Measurements from ENCODE around the gene CHTF18. TPM values are rescaled to one million over a fixed set of nuclear protein-coding genes. Genes with fewer than 3 reads are reported as not detected.
A peak's percentile ranks its signal among the peaks of the same experiment; 100 is the strongest.

CHTF18 gene
- total and polyA plus RNA-seq, 9 of the 15 experiments (the other 6 are each of a cell fraction or from before 2014, with no cell fraction given) = 2.5 to 123 (median 17.0) TPM

GRCh38 chr16:745739-746138 is 42.7 kb upstream of the CHTF18 start:
- Histone ChIP-seq H3K79me2 (ENCODE audit: control insufficient read depth, insufficient read depth, low read length) (no peaks in the 10 kb centered on the region), H3K27ac (ENCODE audit: extremely low read depth, low read depth, low read length) (no peak overlapping the region), H3K4me3 (no peak overlapping the region), H4K20me1 (replicated peaks; ENCODE audit: control insufficient read depth, insufficient read depth, low read length) (no peaks in the 10 kb centered on the region), H3K36me3 (ENCODE audit: control insufficient read depth, insufficient read depth, low read length) (no peaks in the 10 kb centered on the region), H3K4me1 (replicated peaks in 1 of 2; ENCODE audit: control insufficient read depth in 2 of 2, insufficient read depth in 2 of 2, low read length in 2 of 2) (peaks cover 0 to 48% of the 10 kb centered on the region in 2 experiments; a peak in 4 of 5 replicates), H2AFZ (ENCODE audit: low read depth, low read length) (no peak overlapping the region), H3K9me3 (replicated peaks; ENCODE audit: control insufficient read depth, insufficient read depth, low read depth, low read length) (no peaks in the 10 kb centered on the region), H3K9me1 (ENCODE audit: control insufficient read depth, insufficient read depth, low read length) (no peaks in the 10 kb centered on the region), H3K27me3 (ENCODE audit: control insufficient read depth in 2 of 2, insufficient read depth in 2 of 2, low read length in 2 of 2) (no peaks in the 10 kb centered on the region), H3K4me2 (ENCODE audit: insufficient read depth, low read length) (no peak overlapping the region), H3K9ac (ENCODE audit: insufficient read depth in 1 of 2, low read depth in 2 of 2, low read length in 2 of 2) (peak overlapping the region in 1 of 2 experiments; percentile 43; a peak in 1 of 4 replicates)
- BruUV-seq (replicated peaks) = no TSS peak
- 3% methylated on average over 6 of the region's 14 CpGs for WGBS (ENCODE audit: insufficient coverage, low coverage, missing lambda C conversion rate)
- intact Hi-C loops (cut with micrococcal nuclease) = loop anchor here (1.0 kb wide), 1 partner anchor 40 kb away; no protein-coding TSS in a partner anchor
- no peak for FAIRE-seq
- peak; percentile 89 for ATAC-seq
- CTCF ChIA-PET (ENCODE audit: low intra/inter-chr PET ratio) = no interaction called here
- POLR2A ChIA-PET = interaction anchor here (0.6 kb wide), 1 partner anchor 311 kb away, joined by 4 read pairs; no protein-coding TSS in a partner anchor
- in situ Hi-C loops (cut with MboI) = no loop called here
- DNase-seq (ENCODE audit: extremely low read depth in 1 of 4, low spot score in 3 of 4) = peak; percentile 73 to 90 (median 82)
- TF ChIP-seq MEF2D (tag; conservative IDR thresholded peaks at IDR 0.05; ENCODE audit: low read depth) = no peak
- no peak for TF ChIP-seq NFIC (IDR thresholded peaks at IDR 0.05)
- TF ChIP-seq ZNF12 (CRISPR knock-in tag; IDR thresholded peaks at IDR 0.05) = no peak
- TF ChIP-seq BCLAF1 (IDR thresholded peaks at IDR 0.05; ENCODE audit: borderline replicate concordance in 1 of 2, control insufficient read depth in 1 of 2, low read depth in 2 of 2, low read length in 1 of 2) = no peak
- TF ChIP-seq DEAF1 (CRISPR knock-in tag; IDR thresholded peaks at IDR 0.05) = no peak
- TF ChIP-seq RBFOX2 (IDR thresholded peaks at IDR 0.05; ENCODE audit: low read depth, low read length) = no peak
- TF ChIP-seq REST (IDR thresholded peaks at IDR 0.05; ENCODE audit: borderline replicate concordance) = peak; percentile 34; the same call in 1 of the 2 replicates
- no peak for TF ChIP-seq REST (CRISPR knock-in tag; IDR thresholded peaks at IDR 0.05; ENCODE audit: low read depth)
- no peak for TF ChIP-seq LEF1 (IDR thresholded peaks at IDR 0.05)
- no peak for TF ChIP-seq NCOA1 (IDR thresholded peaks at IDR 0.05; ENCODE audit: low read depth)
